Fibroblast of villous mesenchyme (primary cell): ENCODE measurements around the gene GRIK1. TPM values are rescaled to one million over a fixed set of nuclear protein-coding genes. Genes with fewer than 3 reads are reported as not detected.

Experiments used
- DNase-seq: peaks from one replicate; pipeline ENCODE4 v3.0.0-alpha.2; 2010; ENCODE audit warnings: low read depth
- H3K4me3 ChIP-seq: 2 replicates; pipeline ENCODE4 v1.5.1; 2011; ENCODE audit warnings: low read depth, mild to moderate bottlenecking, low read length
- CTCF ChIP-seq: IDR thresholded peaks from 2 replicates; pipeline ENCODE4 v1.5.1; 2012; ENCODE audit warnings: low read depth, mild to moderate bottlenecking, low read length; ENCODE audit not compliant: insufficient read depth
- total RNA-seq: library from RNA; depleted of rRNA; stranded (reverse); fragments of >200 nt; gene quantifications from 2 replicates; pipeline ENCODE4 v1.2.3, GENCODE V29; 2012

GRIK1 gene
- total RNA-seq, 1 donor = under 0.01 TPM

GRCh38 chr21:29691616-29692491, 247.9 kb downstream of the GRIK1 start:
- H3K4me3 ChIP-seq = no peak overlapping the region
- no peak for TF ChIP-seq CTCF
- DNase-seq = no peak

GRCh38 chr21:29689753-29690152, 250.0 kb downstream of the GRIK1 start:
- no peak for DNase-seq
- TF ChIP-seq CTCF = no peak
- no peak overlapping the region for H3K4me3 ChIP-seq

GRCh38 chr21:29684106-29684505, 255.7 kb downstream of the GRIK1 start:
- DNase-seq = no peak
- no peak overlapping the region for H3K4me3 ChIP-seq
- TF ChIP-seq CTCF = no peak

GRCh38 chr21:29682800-29683199, 257.0 kb downstream of the GRIK1 start:
- TF ChIP-seq CTCF = no peak
- H3K4me3 ChIP-seq = no peak overlapping the region
- no peak for DNase-seq

- no peak for DNase-seq
- H3K4me3 ChIP-seq = no peak overlapping the region
- TF ChIP-seq CTCF = no peak
Observed at GRCh38 chr21:29680273-29680672, 259.5 kb downstream of the GRIK1 start.

- TF ChIP-seq CTCF = no peak
Observed at GRCh38 chr21:29678626-29679025, 261.2 kb downstream of the GRIK1 start.

More at GRCh38 chr21:29678626-29679025, 261.2 kb downstream of the GRIK1 start:
- no peak overlapping the region for H3K4me3 ChIP-seq
- no peak for DNase-seq
